ENCODE measurements around the gene SLC66A2.
"Not testable (repeated sequence)": the region's sequence is repeated elsewhere in the genome, so short reads cannot be mapped to it uniquely, and the experiment has no call there.

The SLC66A2 gene

GRCh38 chr18:79951545-79952455 lies at the start of gene SLC66A2:
TSS of gene SLC66A2 (minus strand) at chr18:79951653. CDS start at chr18:79950926, 727 bp downstream.
- no peaks in the 10 kb centered on the region for H3K9me3 Mint-ChIP-seq
- peaks cover 11% of the 10 kb centered on the region for H3K27me3 Mint-ChIP-seq (ENCODE audit: low read depth)
- TF ChIP-seq, protein P1, sequence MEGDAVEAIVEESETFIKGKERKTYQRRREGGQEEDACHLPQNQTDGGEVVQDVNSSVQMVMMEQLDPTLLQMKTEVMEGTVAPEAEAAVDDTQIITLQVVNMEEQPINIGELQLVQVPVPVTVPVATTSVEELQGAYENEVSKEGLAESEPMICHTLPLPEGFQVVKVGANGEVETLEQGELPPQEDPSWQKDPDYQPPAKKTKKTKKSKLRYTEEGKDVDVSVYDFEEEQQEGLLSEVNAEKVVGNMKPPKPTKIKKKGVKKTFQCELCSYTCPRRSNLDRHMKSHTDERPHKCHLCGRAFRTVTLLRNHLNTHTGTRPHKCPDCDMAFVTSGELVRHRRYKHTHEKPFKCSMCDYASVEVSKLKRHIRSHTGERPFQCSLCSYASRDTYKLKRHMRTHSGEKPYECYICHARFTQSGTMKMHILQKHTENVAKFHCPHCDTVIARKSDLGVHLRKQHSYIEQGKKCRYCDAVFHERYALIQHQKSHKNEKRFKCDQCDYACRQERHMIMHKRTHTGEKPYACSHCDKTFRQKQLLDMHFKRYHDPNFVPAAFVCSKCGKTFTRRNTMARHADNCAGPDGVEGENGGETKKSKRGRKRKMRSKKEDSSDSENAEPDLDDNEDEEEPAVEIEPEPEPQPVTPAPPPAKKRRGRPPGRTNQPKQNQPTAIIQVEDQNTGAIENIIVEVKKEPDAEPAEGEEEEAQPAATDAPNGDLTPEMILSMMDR (IDR thresholded peaks at IDR 0.05; ENCODE audit: unreplicated experiment in 3 of 3), result peak in 1 of 3 experiments; percentile 15
- H3K4me3 Mint-ChIP-seq, result peak within 1 kb of the TSS; percentile 86 to 96 (median 89)
- H3K27ac Mint-ChIP-seq, result peak within 1 kb of the TSS; percentile 33 to 83 (median 53)
- peaks cover 38% of the 10 kb centered on the region for H3K4me1 Mint-ChIP-seq
- peaks cover 8% of the 10 kb centered on the region for H3K36me3 Mint-ChIP-seq (ENCODE audit: low read depth)

DNA sequence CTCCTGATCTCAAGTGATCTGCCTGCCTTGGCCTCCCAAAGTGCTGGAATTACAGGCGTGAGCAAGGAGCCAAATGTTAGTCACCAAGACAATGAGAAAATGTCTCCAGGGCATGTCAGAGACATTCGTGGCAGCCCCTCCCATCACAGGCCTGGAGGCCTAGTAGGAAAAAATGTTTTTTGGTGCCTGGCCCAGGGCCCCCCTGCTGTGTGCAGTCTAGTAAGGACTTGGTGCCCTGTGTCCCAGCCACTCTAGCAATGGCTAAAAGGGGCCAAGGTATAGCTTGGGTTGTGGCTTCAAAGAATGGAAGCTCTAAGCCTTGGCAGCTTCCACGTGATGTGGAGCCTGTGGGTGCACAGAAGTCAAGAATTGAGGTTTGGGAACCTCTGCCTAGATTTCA lies 49.4 kb upstream of the SLC66A2 start:
- Mint-ChIP-seq H3K4me1 (no peaks in the 10 kb centered on the region), H3K9me3 (peaks cover 22% of the 10 kb centered on the region), H3K36me3 (ENCODE audit: low read depth) (peaks cover 13% of the 10 kb centered on the region), H3K4me3 (no peak overlapping the region), H3K27me3 (ENCODE audit: low read depth) (peaks cover 3% of the 10 kb centered on the region), H3K27ac (no peak overlapping the region)
- TF ChIP-seq, protein P1 (IDR thresholded peaks at IDR 0.05; ENCODE audit: unreplicated experiment in 3 of 3), result no peak

- H3K4me1 Mint-ChIP-seq; H3K4me3 Mint-ChIP-seq; H3K27ac Mint-ChIP-seq; H3K27me3 Mint-ChIP-seq (ENCODE audit: low read depth): not testable (repeated sequence)
- Mint-ChIP-seq H3K36me3 (ENCODE audit: low read depth) (peaks cover 13% of the 10 kb centered on the region), H3K9me3 (peaks cover 20% of the 10 kb centered on the region)
These were observed 48.2 kb upstream of the SLC66A2 start for GRCh38 chr18:79999701-80000100.

- Mint-ChIP-seq H3K4me1 (peaks cover 13% of the 10 kb centered on the region), H3K4me3 (no peak overlapping the region), H3K27ac (peak overlapping the region in 1 of 3 experiments; percentile 83), H3K27me3 (ENCODE audit: low read depth) (no peaks in the 10 kb centered on the region), H3K36me3 (ENCODE audit: low read depth) (peaks cover 5% of the 10 kb centered on the region), H3K9me3 (no peaks in the 10 kb centered on the region)
- TF ChIP-seq, protein P1 (IDR thresholded peaks at IDR 0.05; ENCODE audit: unreplicated experiment in 3 of 3), result no peak
These were observed 40.0 kb upstream of the SLC66A2 start for GRCh38 chr18:79991494-79991893.

GRCh38 chr18:79989195-79989497 lies 37.7 kb upstream of the SLC66A2 start:
- Mint-ChIP-seq H3K27me3 (ENCODE audit: low read depth) (no peaks in the 10 kb centered on the region), H3K4me1 (peaks cover 22% of the 10 kb centered on the region), H3K27ac (peak overlapping the region; percentile 95 to 98 (median 98)), H3K36me3 (ENCODE audit: low read depth) (peaks cover 16% of the 10 kb centered on the region), H3K9me3 (no peaks in the 10 kb centered on the region), H3K4me3 (peak overlapping the region; percentile 91 to 97 (median 95))
- TF ChIP-seq, protein P1 (IDR thresholded peaks at IDR 0.05; ENCODE audit: unreplicated experiment in 3 of 3), result no peak

GRCh38 chr18:79988451-79989194 lies 37.2 kb upstream of the SLC66A2 start, which contains the start of gene TXNL4A:
TSS of gene TXNL4A (minus strand) at chr18:79988563. CDS start at chr18:79988392, 171 bp downstream.
- H3K27me3 Mint-ChIP-seq (ENCODE audit: low read depth), result no peaks in the 10 kb centered on the region
- peak within 1 kb of the TSS; percentile 91 to 97 (median 95) for H3K4me3 Mint-ChIP-seq
- peaks cover 22% of the 10 kb centered on the region for H3K4me1 Mint-ChIP-seq
- peaks cover 21% of the 10 kb centered on the region for H3K36me3 Mint-ChIP-seq (ENCODE audit: low read depth)
- no peaks in the 10 kb centered on the region for H3K9me3 Mint-ChIP-seq
- TF ChIP-seq, protein P1 (IDR thresholded peaks at IDR 0.05; ENCODE audit: unreplicated experiment in 3 of 3), result no peak
- H3K27ac Mint-ChIP-seq, result peak within 1 kb of the TSS; percentile 95 to 98 (median 98)

All from nephron (organoid).